Glutamatergic neuron (in vitro differentiated cells): ENCODE results near the gene SDHAF2. TPM values are rescaled to one million over a fixed set of nuclear protein-coding genes. Genes with fewer than 3 reads are reported as not detected.

ENCODE experiments used
- DNase-seq: peaks from one replicate; pipeline ENCODE4 v3.0.0; 2022
- H3K27ac Mint-ChIP-seq: one replicate; pipeline ENCODE4 v1.8.0; 2020; ENCODE audit warnings: mild to moderate bottlenecking, mixed read lengths, inconsistent platforms; ENCODE audit not compliant: unreplicated experiment
- H3K27me3 Mint-ChIP-seq: one replicate; pipeline ENCODE4 v1.8.0; 2020; ENCODE audit warnings: mild to moderate bottlenecking, moderate library complexity, mixed read lengths, inconsistent platforms; ENCODE audit not compliant: unreplicated experiment
- H3K36me3 Mint-ChIP-seq: one replicate; pipeline ENCODE4 v1.8.0; 2020; ENCODE audit warnings: mild to moderate bottlenecking, mixed read lengths, inconsistent platforms; ENCODE audit not compliant: unreplicated experiment
- H3K4me1 Mint-ChIP-seq: one replicate; pipeline ENCODE4 v1.8.0; 2020; ENCODE audit warnings: mild to moderate bottlenecking, low read depth, mixed read lengths, inconsistent platforms; ENCODE audit not compliant: unreplicated experiment
- H3K4me3 Mint-ChIP-seq: one replicate; pipeline ENCODE4 v1.8.0; 2020; ENCODE audit warnings: mild to moderate bottlenecking, mixed read lengths, inconsistent platforms; ENCODE audit not compliant: unreplicated experiment
- H3K9me3 Mint-ChIP-seq: one replicate; pipeline ENCODE4 v1.8.0; 2020; ENCODE audit warnings: mild to moderate bottlenecking, moderate library complexity, mixed read lengths, inconsistent platforms; ENCODE audit not compliant: unreplicated experiment
- CTCF ChIP-seq: fragments of 200-600 bp; sonication (generic); IDR thresholded peaks from one replicate; pipeline ENCODE4 v1.5.0; 2021; ENCODE audit not compliant: partially characterized antibody, unreplicated experiment
- total RNA-seq: library from RNA; stranded (reverse); fragmentation: NEBNext Ultra II Directional; extraction: Animal tissue kit (Norgen Biotek cat#: 25700); gene quantifications from one replicate; pipeline ENCODE4 v1.2.1, GENCODE V29; 2021; ENCODE audit not compliant: unreplicated experiment

Gene SDHAF2
- total RNA-seq, 1 donor from 2014 or later = 43.2 TPM

- H3K27ac Mint-ChIP-seq = peak overlapping the region; percentile 77
- no peak for TF ChIP-seq CTCF
- H3K9me3 Mint-ChIP-seq = no peaks in the 10 kb centered on the region
- no peaks in the 10 kb centered on the region for H3K27me3 Mint-ChIP-seq
- H3K4me3 Mint-ChIP-seq = peak overlapping the region; percentile 95
- DNase-seq = no peak
- peaks cover 5% of the 10 kb centered on the region for H3K4me1 Mint-ChIP-seq
- H3K36me3 Mint-ChIP-seq = no peaks in the 10 kb centered on the region
Observed at GRCh38 chr11:61392981-61393595, 36.8 kb upstream of the SDHAF2 start.

GRCh38 chr11:61401173-61401572 is 28.8 kb upstream of the SDHAF2 start:
- Mint-ChIP-seq H3K4me3 (no peak overlapping the region), H3K27me3 (no peaks in the 10 kb centered on the region), H3K36me3 (no peaks in the 10 kb centered on the region), H3K4me1 (peaks cover 3% of the 10 kb centered on the region), H3K9me3 (peaks cover 1% of the 10 kb centered on the region), H3K27ac (no peak overlapping the region)
- no peak for TF ChIP-seq CTCF
- DNase-seq = no peak

GRCh38 chr11:61401573-61401972 is 28.4 kb upstream of the SDHAF2 start:
- DNase-seq = no peak
- H3K36me3 Mint-ChIP-seq = no peaks in the 10 kb centered on the region
- TF ChIP-seq CTCF = no peak
- H3K27ac Mint-ChIP-seq = no peak overlapping the region
- H3K4me3 Mint-ChIP-seq = no peak overlapping the region
- no peaks in the 10 kb centered on the region for H3K27me3 Mint-ChIP-seq
- H3K9me3 Mint-ChIP-seq = peaks cover 1% of the 10 kb centered on the region
- H3K4me1 Mint-ChIP-seq = peaks cover 3% of the 10 kb centered on the region

- H3K27ac Mint-ChIP-seq = no peak overlapping the region
- no peak for DNase-seq
- no peak for TF ChIP-seq CTCF
- H3K36me3 Mint-ChIP-seq = no peaks in the 10 kb centered on the region
- peaks cover 3% of the 10 kb centered on the region for H3K4me1 Mint-ChIP-seq
- H3K4me3 Mint-ChIP-seq = no peak overlapping the region
- H3K27me3 Mint-ChIP-seq = no peaks in the 10 kb centered on the region
- peaks cover 1% of the 10 kb centered on the region for H3K9me3 Mint-ChIP-seq
Observed at GRCh38 chr11:61403658-61404057, 26.3 kb upstream of the SDHAF2 start.

GRCh38 chr11:61404103-61404502 is 25.8 kb upstream of the SDHAF2 start:
- TF ChIP-seq CTCF = no peak
- Mint-ChIP-seq H3K4me1 (peaks cover 3% of the 10 kb centered on the region), H3K9me3 (peaks cover 1% of the 10 kb centered on the region), H3K36me3 (no peaks in the 10 kb centered on the region), H3K4me3 (no peak overlapping the region), H3K27ac (no peak overlapping the region), H3K27me3 (no peaks in the 10 kb centered on the region)
- no peak for DNase-seq
